Measurements from ENCODE around the gene SFRP4.

SFRP4 gene

GRCh38 chr7:37928878-37929277 lies 12.3 kb upstream of the SFRP4 start:
- DNase-seq = no peak
- in situ Hi-C loops (cut with MboI; ENCODE audit: low pct_unique_long_range_greater_than_20kb, low sequenced_read_pairs) = no loop called here

DNA sequence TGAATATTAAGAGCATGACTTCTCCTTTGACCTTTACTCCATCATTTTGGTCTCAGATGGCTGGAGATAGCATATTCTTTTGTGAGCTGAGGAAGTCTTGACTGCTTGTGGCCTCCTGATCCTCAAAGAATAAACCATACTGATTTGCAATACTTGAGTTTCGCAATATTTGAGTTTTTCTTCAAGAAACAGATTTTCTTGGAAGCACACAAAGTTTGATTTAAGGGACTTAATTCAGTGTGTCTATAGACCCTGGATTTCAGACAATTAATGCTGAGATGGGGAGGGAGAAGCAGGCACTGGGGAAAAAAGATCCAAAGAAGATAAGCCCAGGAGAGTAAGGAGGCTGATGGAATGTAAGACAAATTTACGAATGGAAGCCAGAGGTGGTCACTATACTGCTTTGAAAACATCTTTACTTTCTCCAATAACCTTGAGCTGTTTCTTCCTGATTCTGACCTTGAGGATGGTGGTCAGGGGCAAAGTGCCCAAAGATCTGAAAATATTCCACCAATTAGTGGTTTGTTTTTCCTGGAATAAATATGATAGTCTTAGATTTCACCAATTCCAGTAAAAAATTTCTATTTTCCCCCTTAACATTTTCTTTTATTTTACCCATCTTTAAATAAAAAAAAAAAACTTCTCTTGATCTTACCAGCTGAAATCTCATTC lies 11.3 kb upstream of the SFRP4 start:
- DNase-seq = no peak
- in situ Hi-C loops (cut with MboI; ENCODE audit: low pct_unique_long_range_greater_than_20kb, low sequenced_read_pairs) = no loop called here

DNA sequence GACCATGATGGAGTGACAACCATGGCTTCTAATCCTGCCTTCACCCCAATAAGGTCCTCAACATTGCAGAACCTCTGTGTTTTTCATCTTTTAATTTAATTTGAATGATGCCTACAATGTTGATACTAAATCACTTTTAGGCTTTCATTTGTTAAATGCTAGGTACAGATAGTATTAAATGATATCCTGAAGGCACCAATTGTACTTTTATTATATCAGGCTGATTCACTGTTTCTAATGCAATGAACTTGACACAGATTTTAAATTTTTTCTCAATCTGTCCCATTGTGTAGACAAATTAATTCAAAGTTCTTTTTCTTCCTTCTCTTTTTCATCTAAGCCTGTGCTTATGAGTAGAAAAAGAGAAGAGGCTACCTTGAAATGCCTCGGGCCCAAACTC lies 9.0 kb upstream of the SFRP4 start:
- in situ Hi-C loops (cut with MboI; ENCODE audit: low pct_unique_long_range_greater_than_20kb, low sequenced_read_pairs) = no loop called here
- DNase-seq = no peak

GRCh38 chr7:37924491-37925041 lies 7.9 kb upstream of the SFRP4 start:
- DNase-seq = no peak
- in situ Hi-C loops (cut with MboI; ENCODE audit: low pct_unique_long_range_greater_than_20kb, low sequenced_read_pairs) = loop anchor here (25.0 kb wide), 2 partner anchors 288 to 413 kb away; no protein-coding TSS in a partner anchor

DNA sequence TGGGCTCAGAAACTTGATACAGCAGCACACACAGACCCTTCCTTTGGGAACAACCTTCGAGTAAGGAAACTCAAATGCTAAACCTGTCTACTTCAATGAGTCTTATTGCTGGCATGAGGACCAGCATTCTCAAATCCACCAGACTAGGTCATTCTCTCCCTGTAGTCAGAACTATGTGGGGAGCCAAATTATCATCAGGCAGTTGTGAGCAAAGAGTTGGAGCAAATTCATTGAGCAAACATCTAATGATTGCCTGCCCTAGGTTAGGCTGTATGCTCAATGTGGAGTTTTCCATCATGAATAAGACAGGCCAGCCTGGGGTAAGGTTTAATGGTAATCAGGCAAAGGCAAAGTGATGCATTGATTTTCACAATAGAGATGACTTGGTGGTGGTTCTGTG lies 7.4 kb upstream of the SFRP4 start:
- DNase-seq = no peak

GRCh38 chr7:37921876-37922275 lies 5.3 kb upstream of the SFRP4 start:
- in situ Hi-C loops (cut with MboI; ENCODE audit: low pct_unique_long_range_greater_than_20kb, low sequenced_read_pairs) = loop anchor here (25.0 kb wide), 2 partner anchors 290 to 415 kb away; no protein-coding TSS in a partner anchor
- DNase-seq = peak; percentile 5

More for the DNA sequence above, 7.4 kb upstream of the SFRP4 start:
- in situ Hi-C loops (cut with MboI; ENCODE audit: low pct_unique_long_range_greater_than_20kb, low sequenced_read_pairs) = loop anchor here (25.0 kb wide), 2 partner anchors 288 to 413 kb away; no protein-coding TSS in a partner anchor

DNA sequence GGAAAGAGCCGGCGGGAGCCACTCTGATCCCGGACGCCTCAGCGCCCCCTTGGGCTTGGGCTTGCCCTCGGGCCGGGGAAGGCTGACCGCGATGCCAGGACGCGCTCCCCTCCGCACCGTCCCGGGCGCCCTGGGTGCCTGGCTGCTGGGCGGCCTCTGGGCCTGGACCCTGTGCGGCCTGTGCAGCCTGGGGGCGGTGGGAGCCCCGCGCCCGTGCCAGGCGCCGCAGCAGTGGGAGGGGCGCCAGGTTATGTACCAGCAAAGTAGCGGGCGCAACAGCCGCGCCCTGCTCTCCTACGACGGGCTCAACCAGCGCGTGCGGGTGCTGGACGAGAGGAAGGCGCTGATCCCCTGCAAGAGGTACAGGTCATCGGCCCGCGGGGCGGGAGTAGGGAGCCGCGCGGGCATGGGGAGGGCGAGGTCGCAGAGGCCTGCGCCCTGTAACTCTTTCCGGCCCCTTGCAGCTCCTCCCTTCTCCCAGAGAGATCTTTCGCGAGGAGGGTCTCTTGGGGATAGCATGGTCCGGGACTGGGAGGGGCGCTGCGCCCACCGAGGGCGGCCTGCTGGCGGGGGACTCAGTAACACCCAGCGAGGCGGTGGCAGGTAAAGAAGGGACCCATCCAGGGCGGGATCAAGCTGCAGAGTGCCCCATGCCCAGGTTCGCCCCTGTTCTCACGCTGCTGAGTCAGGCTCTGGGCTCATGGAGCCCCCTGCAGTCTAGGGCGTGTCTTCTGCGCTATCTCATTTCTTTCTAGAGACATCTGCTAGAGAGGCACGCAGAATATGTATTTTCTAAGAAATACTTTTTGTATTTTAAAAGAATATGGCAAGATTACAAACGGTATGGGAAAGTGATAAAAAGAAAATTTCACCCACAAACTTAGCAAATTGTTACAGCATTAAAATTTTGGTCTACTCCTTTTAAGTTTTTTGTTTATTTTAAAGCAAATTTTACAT lies 4.5 kb upstream of the SFRP4 start:
- DNase-seq = peak; percentile 77
- in situ Hi-C loops (cut with MboI; ENCODE audit: low pct_unique_long_range_greater_than_20kb, low sequenced_read_pairs) = loop anchor here (25.0 kb wide), 2 partner anchors 291 to 416 kb away; no protein-coding TSS in a partner anchor

- in situ Hi-C loops (cut with MboI; ENCODE audit: low pct_unique_long_range_greater_than_20kb, low sequenced_read_pairs) = loop anchor here (25.0 kb wide), 2 partner anchors 292 to 417 kb away; no protein-coding TSS in a partner anchor
- DNase-seq = peak; percentile 82
Observed at GRCh38 chr7:37920305-37920848, 3.8 kb upstream of the SFRP4 start, which contains the start of gene EPDR1. TSS of gene EPDR1 (plus strand) at chr7:37920640. CDS start at chr7:37920940, 300 bp downstream.

DNA sequence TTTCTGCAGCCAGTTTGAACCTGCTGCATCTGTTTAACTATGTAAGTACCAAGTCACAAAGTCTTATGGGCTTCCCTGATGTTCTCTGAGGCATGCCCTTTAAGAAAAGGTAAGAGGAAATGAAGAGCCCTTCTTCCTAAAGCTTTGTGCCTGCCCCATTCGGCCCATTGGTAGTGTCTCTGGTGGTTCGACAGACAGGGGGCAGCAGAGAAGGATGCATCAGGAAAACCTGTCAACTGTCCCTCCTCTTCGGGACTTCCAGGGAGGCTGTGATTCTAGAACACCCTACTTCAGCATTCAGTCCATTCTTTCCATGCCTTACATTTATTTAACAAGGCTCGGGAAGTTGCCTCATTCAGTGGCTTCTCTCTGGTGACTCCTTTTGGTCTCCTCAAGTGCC lies 1.9 kb upstream of the SFRP4 start:
- DNase-seq = peak; percentile 11
- in situ Hi-C loops (cut with MboI; ENCODE audit: low pct_unique_long_range_greater_than_20kb, low sequenced_read_pairs) = loop anchor here (25.0 kb wide), 2 partner anchors 294 to 419 kb away; no protein-coding TSS in a partner anchor

DNA sequence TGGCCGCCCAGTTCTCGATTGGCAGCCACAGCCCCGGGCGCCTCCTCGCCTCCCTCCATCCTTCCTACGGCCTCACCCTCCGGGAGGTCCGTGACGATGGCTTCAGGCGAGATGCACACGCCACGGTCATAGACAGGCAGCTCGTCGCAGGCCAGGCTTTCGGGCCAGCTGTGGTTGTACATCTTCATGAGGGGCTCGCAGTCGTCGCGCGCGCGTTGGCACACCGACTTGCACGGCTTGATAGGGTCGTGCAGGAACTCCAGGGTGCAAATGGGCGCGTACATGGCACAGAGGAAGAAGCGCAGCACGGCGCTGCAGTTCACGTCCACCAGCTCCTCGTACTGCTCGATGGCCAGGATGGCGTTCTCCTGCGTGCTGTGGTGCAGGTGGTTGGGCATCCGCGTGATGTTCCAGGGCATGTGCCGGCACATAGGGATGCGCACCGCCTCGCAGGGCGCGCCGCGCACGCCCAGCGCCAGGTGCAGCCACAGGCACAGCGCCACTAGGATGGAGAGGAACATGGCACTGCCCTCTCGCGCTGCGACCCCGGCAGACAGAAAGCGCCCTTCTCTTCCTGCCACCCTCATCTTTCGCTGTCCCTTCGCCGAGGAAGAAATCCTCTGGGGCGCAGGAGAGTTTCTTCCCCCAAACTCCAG lies 472 bp downstream of the SFRP4 start:
- DNase-seq = peak; percentile 39

DNA sequence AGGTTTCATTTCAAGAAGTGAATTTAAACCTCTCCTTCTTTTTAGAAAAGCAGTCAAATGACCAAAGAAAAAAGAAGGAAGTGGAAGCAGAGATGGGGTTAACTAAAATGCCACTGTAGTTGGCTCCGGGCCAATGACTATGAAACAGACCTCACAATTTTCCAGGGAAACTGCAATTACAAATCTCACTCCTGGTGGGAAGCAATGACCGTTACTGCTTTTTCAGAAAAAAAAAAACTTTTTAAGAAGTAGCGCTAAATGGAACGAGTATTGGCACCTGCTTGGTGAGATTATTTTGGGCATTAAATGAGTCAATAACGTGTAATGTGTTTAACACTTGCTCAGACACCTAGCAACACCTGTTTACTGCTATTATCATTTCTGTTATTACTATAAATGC lies 1.2 kb downstream of the SFRP4 start:
- DNase-seq = peak; percentile 79
- in situ Hi-C loops (cut with MboI; ENCODE audit: low pct_unique_long_range_greater_than_20kb, low sequenced_read_pairs) = loop anchor here (25.0 kb wide), 2 partner anchors 297 to 422 kb away; no protein-coding TSS in a partner anchor

More for the DNA sequence above, 472 bp downstream of the SFRP4 start:
- in situ Hi-C loops (cut with MboI; ENCODE audit: low pct_unique_long_range_greater_than_20kb, low sequenced_read_pairs) = loop anchor here (25.0 kb wide), 2 partner anchors 296 to 421 kb away; no protein-coding TSS in a partner anchor

DNA sequence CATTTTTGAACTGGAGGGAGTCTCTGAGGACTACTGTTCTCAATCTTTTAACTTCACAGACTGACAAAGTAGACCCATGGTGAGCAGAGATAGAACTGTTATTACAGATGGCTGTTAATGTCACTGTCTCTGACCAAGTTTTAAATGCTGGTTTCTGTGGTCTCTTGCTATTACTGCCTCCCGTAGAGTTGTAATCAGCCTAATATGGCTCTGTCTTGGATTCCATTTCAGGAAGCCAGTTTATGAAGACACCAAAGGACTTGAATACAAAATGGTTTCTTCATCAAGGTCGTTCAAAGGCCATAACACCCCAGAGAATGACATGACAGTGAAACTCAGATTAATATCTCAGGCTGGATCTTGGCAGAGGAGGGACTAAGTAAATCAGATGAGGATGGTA lies 3.9 kb downstream of the SFRP4 start:
- no peak for DNase-seq
- in situ Hi-C loops (cut with MboI; ENCODE audit: low pct_unique_long_range_greater_than_20kb, low sequenced_read_pairs) = loop anchor here (25.0 kb wide), 2 partner anchors 300 to 425 kb away; no protein-coding TSS in a partner anchor

DNA sequence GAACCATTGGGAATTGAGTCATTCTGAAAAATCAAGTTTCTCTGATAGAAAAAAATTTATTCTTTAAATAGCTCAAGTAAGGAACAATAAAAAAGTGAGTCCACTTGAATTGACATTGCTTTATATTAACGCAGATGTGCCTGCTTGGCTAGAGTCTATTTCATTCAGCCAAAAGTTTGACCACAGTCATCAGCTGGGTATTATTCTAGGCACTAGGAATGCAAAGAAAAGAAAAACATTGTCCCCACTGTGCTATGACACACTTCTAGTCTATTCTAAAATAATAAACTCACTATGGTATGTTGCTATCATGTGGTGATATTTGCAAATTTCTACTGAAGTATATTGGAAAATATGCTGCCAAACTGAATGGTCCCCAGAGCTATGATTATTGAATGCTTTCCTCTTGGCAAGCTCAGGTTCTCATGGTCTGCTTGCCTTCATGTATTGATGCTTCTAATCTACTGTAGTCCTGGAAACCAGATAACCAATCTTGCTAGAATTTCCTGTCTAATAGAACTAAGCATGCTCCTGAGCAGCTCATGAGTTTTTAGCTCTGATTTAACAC lies 8.3 kb downstream of the SFRP4 start:
- in situ Hi-C loops (cut with MboI; ENCODE audit: low pct_unique_long_range_greater_than_20kb, low sequenced_read_pairs) = loop anchor here (25.0 kb wide), 2 partner anchors 304 to 429 kb away; no protein-coding TSS in a partner anchor
- DNase-seq = no peak

GRCh38 chr7:37901890-37902524 lies 14.6 kb downstream of the SFRP4 start:
- in situ Hi-C loops (cut with MboI; ENCODE audit: low pct_unique_long_range_greater_than_20kb, low sequenced_read_pairs) = loop anchor here (25.0 kb wide), 2 partner anchors 310 to 435 kb away; no protein-coding TSS in a partner anchor
- no peak for DNase-seq

DNA sequence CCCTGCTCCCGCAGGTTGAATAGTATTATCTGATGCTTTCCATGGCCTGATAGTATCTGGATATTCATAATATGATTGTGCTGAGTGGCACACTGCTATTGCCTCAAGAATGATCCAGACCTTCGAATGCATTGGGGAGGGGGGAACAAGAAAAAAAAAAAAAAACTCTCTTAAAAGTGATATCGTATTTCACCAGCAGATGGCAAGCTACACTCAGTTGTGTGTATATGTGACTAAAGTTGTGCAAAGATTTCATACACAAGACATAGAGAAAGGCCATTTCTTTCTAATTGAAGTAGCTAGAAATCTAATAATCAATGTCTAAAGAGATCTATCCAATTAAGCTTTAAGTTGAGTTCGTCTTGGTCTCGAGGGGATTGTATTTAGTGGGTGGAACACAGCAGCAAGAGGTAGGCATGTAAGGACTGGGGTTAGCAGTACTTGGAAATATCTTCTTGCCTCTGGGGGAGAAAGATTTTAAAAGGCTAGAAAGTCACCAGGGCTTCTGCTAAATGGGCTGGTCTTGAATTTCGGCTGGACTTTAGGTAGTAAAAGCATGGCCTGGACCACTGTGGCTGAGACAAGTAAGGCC lies 15.3 kb downstream of the SFRP4 start:
- DNase-seq = peak; percentile 81
- in situ Hi-C loops (cut with MboI; ENCODE audit: low pct_unique_long_range_greater_than_20kb, low sequenced_read_pairs) = loop anchor here (25.0 kb wide), 2 partner anchors 311 to 436 kb away; no protein-coding TSS in a partner anchor

GRCh38 chr7:37899712-37900247 lies 16.8 kb downstream of the SFRP4 start:
- DNase-seq = no peak
- in situ Hi-C loops (cut with MboI; ENCODE audit: low pct_unique_long_range_greater_than_20kb, low sequenced_read_pairs) = loop anchor here (25.0 kb wide), 2 partner anchors 313 to 438 kb away; no protein-coding TSS in a partner anchor

- no peak for DNase-seq
- in situ Hi-C loops (cut with MboI; ENCODE audit: low pct_unique_long_range_greater_than_20kb, low sequenced_read_pairs) = no loop called here
Observed at GRCh38 chr7:37894671-37895070, 21.9 kb downstream of the SFRP4 start.

Measured in KBM-7 (cell line).